Prostate gland (tissue), 2 donors: ENCODE results near the gene NEK2. TPM values are rescaled to one million over a fixed set of nuclear protein-coding genes. Genes with fewer than 3 reads are reported as not detected.

Experiments used
- DNase-seq: peaks from one replicate; pipeline ENCODE4 v3.0.0-alpha.2; 2019; ENCODE audit warnings: low spot score
- H3K27ac ChIP-seq, 2 donors: fragments of 200-600 bp; sonication (generic); 2 replicates each; pipeline ENCODE4 v1.5.1; 2017 to 2019
- H3K27me3 ChIP-seq: fragments of 200-600 bp; sonication (generic); replicated peaks from 2 replicates; pipeline ENCODE4 v1.5.1; 2019; ENCODE audit not compliant: insufficient read depth
- H3K36me3 ChIP-seq, 2 donors: fragments of 200-600 bp; sonication (generic); 1 replicate in 1 of 2; 2 replicates in 1 of 2; pipeline versions ENCODE4 v1.5.1 to v1.8.1; 2017 to 2019
- H3K4me1 ChIP-seq: fragments of 200-600 bp; sonication (generic); replicated peaks from 2 replicates; pipeline ENCODE4 v1.5.1; 2019
- H3K4me3 ChIP-seq, 2 donors: fragments of 200-600 bp; sonication (generic); 2 replicates each; pipeline ENCODE4 v1.5.1; 2017 to 2019
- H3K9me3 ChIP-seq: fragments of 200-600 bp; sonication (generic); 2 replicates; pipeline ENCODE4 v1.5.1; 2017
- CTCF ChIP-seq, 4 experiments: fragments of 200-600 bp in 2 of 4; fragments of 450-650 bp in 2 of 4; sonication (generic) in 2 of 4; IDR thresholded peaks; 1 replicate in 3 of 4; 2 replicates in 1 of 4; pipeline ENCODE4 v1.5.1; 2016 to 2019; ENCODE audit warnings: antibody characterized with exemption in 4 of 4, mild to moderate bottlenecking in 2 of 4, moderate library complexity in 2 of 4
- POLR2A ChIP-seq: fragments of 450-650 bp; IDR thresholded peaks from one replicate; pipeline ENCODE4 v1.6.1; 2016; ENCODE audit warnings: antibody characterized with exemption, mild to moderate bottlenecking
- POLR2AphosphoS5 ChIP-seq: sonication (generic); formaldehyde crosslinking; IDR thresholded peaks from one replicate; pipeline ENCODE4 v1.6.1; 2017; ENCODE audit warnings: antibody characterized with exemption
- WGBS: methylation state at CpG from one replicate; pipeline ENCODE4 v1.1.5; 2018; 5-methylcytosine and 5-hydroxymethylcytosine counted together
- intact Hi-C: fragments of 100-400 bp; cut with DNase I; formaldehyde crosslinking; loops from one replicate; pipeline ENCODE4 v1.14.2; 2022
- total RNA-seq, 2 donors: library from RNA; depleted of rRNA; stranded (reverse); fragments of >200 nt; gene quantifications; one replicate each; pipeline ENCODE4 v1.1.0, GENCODE V29; 2016

Gene NEK2
- total RNA-seq, 2 donors from 2014 or later: 1.7 to 8.5 TPM

- Histone ChIP-seq H3K27me3 (no peaks in the 10 kb centered on the region), H3K27ac (no peak overlapping the region), H3K4me1 (no peaks in the 10 kb centered on the region), H3K36me3 (no peaks in the 10 kb centered on the region), H3K4me3 (no peak overlapping the region), H3K9me3 (no peaks in the 10 kb centered on the region)
- intact Hi-C loops: loop anchor here (10.0 kb wide), 1 partner anchor 332 kb away; the partner anchor contains the start of gene TRAF5
- DNase-seq: no peak
- TF ChIP-seq POLR2A (no peak), CTCF (IDR thresholded peaks at IDR 0.05) (no peak), POLR2AphosphoS5 (no peak)
- 88% methylated on average over 4 of the region's 4 CpGs for WGBS
Measured at GRCh38 chr1:211656728-211657127, 18.7 kb downstream of the NEK2 start.

GRCh38 chr1:211654838-211655787, 20.3 kb downstream of the NEK2 start:
- TF ChIP-seq CTCF (IDR thresholded peaks at IDR 0.05) (peak; percentile 83 to 94 (median 90)), POLR2A (no peak), POLR2AphosphoS5 (peak; percentile 41)
- no peak overlapping the region for H3K27ac ChIP-seq
- peak; percentile 85 for DNase-seq
- no peaks in the 10 kb centered on the region for H3K36me3 ChIP-seq
- H3K4me3 ChIP-seq: no peak overlapping the region
- no peaks in the 10 kb centered on the region for H3K27me3 ChIP-seq
- H3K4me1 ChIP-seq: no peaks in the 10 kb centered on the region
- WGBS: 35% methylated on average over 27 of the region's 27 CpGs
- H3K9me3 ChIP-seq: no peaks in the 10 kb centered on the region
- intact Hi-C loops: loop anchor here (1.0 to 10.0 kb wide), 3 partner anchors 77 to 330 kb away; partner anchors contain the start of gene TRAF5

GRCh38 chr1:211653959-211654496, 21.4 kb downstream of the NEK2 start:
- H3K27me3 ChIP-seq: no peaks in the 10 kb centered on the region
- H3K36me3 ChIP-seq: no peaks in the 10 kb centered on the region
- 65% methylated on average over 9 of the region's 9 CpGs for WGBS
- H3K27ac ChIP-seq: no peak overlapping the region
- no peaks in the 10 kb centered on the region for H3K9me3 ChIP-seq
- intact Hi-C loops: loop anchor here (2.0 to 10.0 kb wide), 2 partner anchors 139 to 329 kb away; partner anchors contain the start of gene TRAF5
- DNase-seq: no peak
- H3K4me1 ChIP-seq: no peaks in the 10 kb centered on the region
- TF ChIP-seq POLR2A (no peak), CTCF (IDR thresholded peaks at IDR 0.05) (no peak), POLR2AphosphoS5 (no peak)
- H3K4me3 ChIP-seq: no peak overlapping the region

GRCh38 chr1:211653293-211653692, 22.1 kb downstream of the NEK2 start:
- H3K9me3 ChIP-seq: no peaks in the 10 kb centered on the region
- H3K36me3 ChIP-seq: no peaks in the 10 kb centered on the region
- no peaks in the 10 kb centered on the region for H3K4me1 ChIP-seq
- H3K4me3 ChIP-seq: no peak overlapping the region
- 81% methylated on average over 4 of the region's 4 CpGs for WGBS
- H3K27me3 ChIP-seq: no peaks in the 10 kb centered on the region
- TF ChIP-seq POLR2AphosphoS5 (no peak), POLR2A (no peak), CTCF (IDR thresholded peaks at IDR 0.05) (no peak)
- DNase-seq: no peak
- no peak overlapping the region for H3K27ac ChIP-seq
- intact Hi-C loops: loop anchor here (10.0 kb wide), 1 partner anchor 328 kb away; the partner anchor contains the start of gene TRAF5
